ENCODE measurements around the gene UBA6. TPM values are rescaled to one million over a fixed set of nuclear protein-coding genes. Genes with fewer than 3 reads are reported as not detected.

UBA6 gene
- total RNA-seq, 1 experiment from 2014 or later: 72.2 TPM

- Histone ChIP-seq H4K91ac (ENCODE audit: insufficient read length, low read depth, low read length) (no peak overlapping the region), H2BK15ac (ENCODE audit: low read depth, low read length) (no peak overlapping the region), H4K20me1 (ENCODE audit: control insufficient read depth, insufficient read depth, insufficient read length) (no peaks in the 10 kb centered on the region), H3K4me2 (ENCODE audit: insufficient read depth, insufficient read length, low read length) (no peak overlapping the region), H3K27me3 (ENCODE audit: insufficient read depth, low read length) (no peaks in the 10 kb centered on the region), H3K9ac (ENCODE audit: extremely low read depth, insufficient read length, low read length) (no peak overlapping the region), H3K79me2 (ENCODE audit: insufficient read depth, low read length) (no peaks in the 10 kb centered on the region), H3K9me3 (ENCODE audit: control insufficient read depth, low read depth, low read length) (no peaks in the 10 kb centered on the region), H3K18ac (ENCODE audit: insufficient read length, low read depth, low read length) (no peak overlapping the region), H3K4ac (ENCODE audit: low read depth, low read length) (no peak overlapping the region), H3K79me1 (ENCODE audit: insufficient read depth, low read depth, low read length, poor library complexity, severe bottlenecking) (no peaks in the 10 kb centered on the region), H2BK12ac (ENCODE audit: insufficient read length, low read depth, low read length) (no peak overlapping the region), H3K14ac (ENCODE audit: insufficient read depth, low read length) (no peak overlapping the region), H3K23ac (ENCODE audit: insufficient read length, low read depth, low read length) (no peak overlapping the region), H3K27ac (ENCODE audit: insufficient read length, low read depth, low read length) (no peak overlapping the region), H4K8ac (replicated peaks; ENCODE audit: insufficient read length, low read depth, low read length) (no peak overlapping the region), H3K4me1 (ENCODE audit: insufficient read depth, low read length) (no peaks in the 10 kb centered on the region), H3T11ph (ENCODE audit: low read length) (no peak overlapping the region), H2BK120ac (ENCODE audit: low read depth, low read length, poor library complexity, severe bottlenecking) (no peak overlapping the region), H3K23me2 (ENCODE audit: insufficient read length, low read depth, low read length, poor library complexity, severe bottlenecking) (no peaks in the 10 kb centered on the region), H2BK5ac (ENCODE audit: insufficient read length, low read length) (no peak overlapping the region), H2AFZ (ENCODE audit: low read length) (no peak overlapping the region), H4K5ac (ENCODE audit: insufficient read length, low read depth, low read length) (no peak overlapping the region), H3K56ac (ENCODE audit: insufficient read length, low read depth, low read length) (no peak overlapping the region), H2BK20ac (ENCODE audit: low read depth, low read length, poor library complexity, severe bottlenecking) (no peak overlapping the region), H2AK5ac (ENCODE audit: insufficient read length, low read length) (no peak overlapping the region)
- Mint-ChIP-seq H3K27ac (no peak overlapping the region), H3K36me3 (ENCODE audit: insufficient read depth in 1 of 3, low read depth in 3 of 3) (peaks cover 25 to 62% (median 52%) of the 10 kb centered on the region in 3 experiments; a peak in 6 of 7 replicates), H3K27me3 (ENCODE audit: low read depth) (no peaks in the 10 kb centered on the region), H3K4me3 (no peak overlapping the region), H3K4me1 (no peaks in the 10 kb centered on the region), H3K9me3 (no peaks in the 10 kb centered on the region)
- DNase-seq: no peak
- TF ChIP-seq CTCF (conservative IDR thresholded peaks at IDR 0.05): no peak
- WGBS (ENCODE audit: extremely low coverage, insufficient read length, low lambda C conversion rate): no CpG with 5 or more reads among the region's 3 CpGs
These were observed 32.6 kb downstream of the UBA6 start for GRCh38 chr4:67668315-67668714.

All from H9 (cell line).